SIG-M5 (cell line): ENCODE results near the gene TRIM22.
"Not testable (repeated sequence)": the region's sequence is repeated elsewhere in the genome, so short reads cannot be mapped to it uniquely, and the experiment has no call there.

Source experiments
- DNase-seq: peaks from one replicate; lab custom pipeline; 2025; lab: John Stamatoyannopoulos, UW

The TRIM22 gene

GRCh38 chr11:5689551-5689983 is at the start of gene TRIM22:
TSS of gene TRIM22 (plus strand) at chr11:5689790. CDS start at chr11:5696233, 6,443 bp downstream.
- peak; percentile 94 for DNase-seq

DNA sequence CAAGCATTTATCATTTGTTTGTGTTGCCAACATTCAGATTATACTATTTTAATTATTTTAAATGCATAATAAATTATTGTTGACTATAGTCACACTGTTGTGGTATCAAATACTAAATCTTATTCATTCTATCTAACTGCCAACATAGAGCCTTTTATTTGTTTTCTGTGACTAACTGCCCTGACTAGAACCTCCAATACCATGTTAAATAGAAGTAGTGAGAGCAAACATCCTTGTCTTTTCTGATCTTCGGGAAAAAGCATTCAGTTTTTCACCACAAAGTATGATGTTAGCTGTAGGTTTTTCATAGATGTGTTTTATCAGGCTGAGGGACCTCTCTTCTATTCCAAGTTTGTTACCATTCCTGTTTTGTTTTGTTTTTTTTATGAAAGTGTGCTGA is 49.6 kb upstream of the TRIM22 start:
- no peak for DNase-seq

GRCh38 chr11:5643585-5643984 is 46.0 kb upstream of the TRIM22 start:
- no peak for DNase-seq

- DNase-seq, result no peak
These were observed 43.5 kb upstream of the TRIM22 start for GRCh38 chr11:5646139-5646538.

- DNase-seq, result no peak
These were observed 34.1 kb upstream of the TRIM22 start for GRCh38 chr11:5655474-5655873.

GRCh38 chr11:5656956-5657355 is 32.6 kb upstream of the TRIM22 start:
- DNase-seq, result not testable (repeated sequence)

DNA sequence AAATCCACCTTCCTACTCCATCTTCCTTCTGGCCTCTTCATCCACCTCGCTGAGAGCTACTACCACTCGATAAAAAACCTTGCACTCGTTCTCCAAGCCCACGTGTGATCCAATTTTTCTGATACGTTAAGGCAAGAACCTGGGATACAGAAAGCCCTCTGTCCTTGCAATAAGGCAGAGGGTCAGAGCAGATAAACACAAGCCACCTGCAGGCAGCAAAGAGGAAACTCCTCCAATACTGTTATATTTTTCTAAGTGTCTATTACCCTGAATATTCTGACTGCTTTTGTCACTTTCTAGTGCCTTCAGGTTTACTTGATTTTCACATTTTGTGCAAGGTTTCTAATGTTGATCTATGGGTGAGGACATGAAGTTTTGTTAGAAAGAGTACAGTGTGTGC is 31.3 kb upstream of the TRIM22 start:
- no peak for DNase-seq

GRCh38 chr11:5663511-5663910 is 26.1 kb upstream of the TRIM22 start:
- DNase-seq, result no peak

GRCh38 chr11:5665051-5665570 is 24.5 kb upstream of the TRIM22 start:
- DNase-seq, result no peak

GRCh38 chr11:5665746-5666401 is 23.7 kb upstream of the TRIM22 start:
- no peak for DNase-seq

- no peak for DNase-seq
These were observed 23.2 kb upstream of the TRIM22 start for GRCh38 chr11:5666402-5666793.

DNA sequence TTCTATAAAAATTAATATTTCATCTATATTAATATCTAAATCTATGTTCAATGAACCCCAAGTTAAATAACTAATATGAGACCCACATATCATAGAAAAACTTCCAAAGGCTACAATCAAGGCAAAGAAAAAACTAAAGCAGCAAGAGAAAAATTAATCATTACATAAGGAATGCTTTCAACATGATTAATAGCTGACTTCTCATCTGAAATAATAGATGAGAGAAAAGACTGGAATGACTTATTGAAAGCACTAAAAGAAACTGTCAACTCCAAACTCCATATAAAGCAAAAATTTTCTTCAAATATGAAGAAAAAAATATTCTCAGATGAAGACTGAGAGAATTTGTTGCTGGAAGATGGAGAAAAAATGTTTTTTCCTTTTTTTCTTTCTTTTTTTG is 17.8 kb upstream of the TRIM22 start:
- DNase-seq, result no peak

DNA sequence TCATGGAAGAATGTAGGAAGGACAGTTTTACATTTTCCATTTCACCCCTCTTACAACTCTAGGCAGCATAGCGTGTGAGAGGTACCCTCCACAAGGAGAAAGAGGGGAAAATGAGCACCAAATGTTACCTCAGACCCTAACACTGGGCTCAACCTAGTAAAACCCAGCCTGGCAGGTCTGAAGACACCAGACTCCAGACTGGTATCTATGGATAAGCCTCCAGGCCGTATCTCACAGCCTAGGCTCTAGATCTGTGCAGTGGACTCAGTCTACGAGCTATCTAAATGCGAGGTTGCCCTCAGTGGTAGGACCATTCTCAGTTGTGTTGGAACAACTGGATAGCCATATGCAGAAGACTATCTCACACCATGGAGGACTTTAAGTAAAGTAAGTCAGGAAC is 15.2 kb upstream of the TRIM22 start:
- no peak for DNase-seq

DNA sequence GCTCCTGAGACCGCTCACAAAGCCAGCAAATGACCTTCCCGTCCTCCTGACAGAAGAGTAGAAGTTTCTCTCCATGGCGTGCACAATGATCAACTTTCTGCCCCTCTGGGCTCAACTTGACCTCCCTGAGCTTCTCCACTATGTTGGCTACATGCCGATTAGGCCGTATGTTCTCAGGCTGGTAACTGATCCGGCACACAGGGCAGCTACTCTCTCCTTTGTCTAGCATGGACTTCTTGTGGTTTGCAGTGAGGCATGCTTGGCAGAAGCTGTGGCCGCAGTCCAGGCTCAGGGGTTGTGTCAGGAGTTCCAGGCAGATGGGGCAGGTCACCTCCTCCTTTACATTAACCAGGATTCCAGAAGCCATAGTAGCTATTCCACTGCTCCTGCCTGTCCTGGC is 9.8 kb upstream of the TRIM22 start:
- no peak for DNase-seq

DNA sequence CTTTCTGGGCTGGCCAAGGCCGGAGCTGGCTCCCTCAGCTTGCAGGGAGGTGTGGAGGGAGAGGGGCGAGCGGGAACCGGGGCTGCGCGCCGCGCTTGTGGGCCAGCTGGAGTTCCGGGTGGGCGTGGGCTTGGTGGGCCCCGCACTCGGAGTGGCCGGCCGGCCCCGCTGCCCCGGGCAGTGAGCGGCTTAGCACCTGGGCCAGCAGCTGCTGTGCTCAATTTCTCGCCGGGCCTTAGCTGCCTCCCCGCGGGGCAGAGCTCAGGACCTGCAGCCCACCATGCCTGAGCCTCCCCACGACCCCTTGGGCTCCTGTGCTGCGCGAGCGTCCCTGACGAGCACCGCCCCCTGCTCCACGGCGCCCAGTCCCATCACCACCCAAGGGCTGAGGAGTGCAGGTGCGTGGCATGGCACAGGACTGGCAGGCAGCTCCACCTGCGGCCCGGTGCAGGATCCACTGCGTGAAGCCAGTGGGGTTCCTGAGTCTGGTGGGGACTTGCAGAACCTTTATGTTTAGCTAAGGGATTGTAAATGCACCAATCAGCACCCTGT is 6.6 kb upstream of the TRIM22 start:
- DNase-seq, result not testable (repeated sequence)

DNA sequence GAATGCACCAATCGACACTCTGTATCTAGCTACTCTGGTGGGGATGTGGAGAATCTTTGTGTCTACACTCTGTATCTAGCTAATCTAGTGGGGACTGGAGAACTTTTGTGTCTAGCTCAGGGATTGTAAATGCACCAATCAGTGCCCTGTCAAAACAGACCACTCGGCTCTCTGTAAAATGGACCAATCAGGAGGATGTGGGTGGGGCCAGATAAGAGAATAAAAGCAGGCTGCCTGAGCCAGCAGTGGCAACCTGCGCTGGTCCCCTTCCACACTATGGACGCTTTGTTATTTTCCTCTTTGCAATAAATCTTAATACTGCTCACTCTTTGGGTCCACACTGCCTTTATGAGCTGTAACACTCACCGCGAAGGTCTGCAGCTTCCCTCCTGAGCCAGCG is 6.0 kb upstream of the TRIM22 start:
- DNase-seq, result not testable (repeated sequence)

- no peak for DNase-seq
These were observed 5.4 kb upstream of the TRIM22 start for GRCh38 chr11:5684036-5684645.

DNA sequence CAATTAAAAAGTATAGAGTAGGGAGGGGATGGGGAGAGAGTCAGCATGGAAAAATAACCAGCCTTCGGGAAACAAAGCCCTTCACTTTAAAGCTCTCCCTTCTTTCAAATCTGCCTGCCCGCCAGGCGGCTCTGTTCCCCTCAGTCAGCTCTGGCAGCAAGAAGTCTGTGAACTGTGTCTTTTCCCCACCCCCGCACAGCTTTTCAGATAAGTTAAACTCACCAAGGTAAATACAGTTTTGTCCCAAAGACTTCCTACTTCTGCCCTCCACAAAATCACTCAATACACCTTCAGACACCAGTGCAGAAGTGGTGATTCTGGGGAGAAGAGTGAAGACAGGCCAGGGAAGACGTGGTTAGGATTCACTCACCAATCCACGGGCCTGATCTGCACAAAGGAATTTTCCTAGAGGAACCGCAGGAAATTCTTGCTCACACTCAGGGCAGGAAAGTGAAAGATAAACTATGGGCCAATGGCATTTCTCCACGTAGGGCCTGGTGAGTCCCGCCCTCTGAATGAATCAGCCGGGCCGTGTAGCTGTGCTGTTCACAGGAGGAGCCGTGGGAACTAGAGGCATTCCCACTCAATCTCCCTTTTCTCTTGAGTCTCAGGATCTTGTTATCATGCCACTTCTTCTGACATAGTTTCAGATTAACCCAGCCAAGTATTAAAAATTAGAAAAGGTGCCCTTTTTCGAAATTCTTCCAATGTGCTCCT is 4.8 kb upstream of the TRIM22 start, which contains the start of gene TRIM5:
Gene TRIM5 (minus strand): TSS at position 429 of the 717 bp plus-strand sequence. CDS start 4,897 bp downstream, outside the sequence.
- DNase-seq, result peak; percentile 23

DNA sequence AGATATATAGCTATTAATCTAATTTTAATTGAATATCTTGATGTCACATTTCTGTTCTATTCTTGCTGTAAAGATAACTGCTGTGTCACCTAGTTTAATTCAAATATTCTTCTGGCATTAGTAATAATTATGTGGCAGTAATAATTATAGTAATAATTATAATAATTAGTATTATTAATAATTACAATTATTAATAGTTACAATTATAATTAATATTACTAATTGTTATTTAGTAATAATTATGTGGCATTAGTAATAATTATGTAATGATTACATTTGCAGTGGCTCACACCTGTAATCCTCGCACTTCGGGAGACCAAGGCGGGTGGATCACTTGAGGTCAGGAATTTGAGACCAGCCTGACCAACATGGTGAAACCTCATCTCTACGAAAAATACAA is 3.2 kb upstream of the TRIM22 start:
- no peak for DNase-seq

- no peak for DNase-seq
These were observed 1.1 kb upstream of the TRIM22 start for GRCh38 chr11:5688482-5688881.

GRCh38 chr11:5690216-5690615 is 626 bp downstream of the TRIM22 start:
- DNase-seq, result no peak

DNA sequence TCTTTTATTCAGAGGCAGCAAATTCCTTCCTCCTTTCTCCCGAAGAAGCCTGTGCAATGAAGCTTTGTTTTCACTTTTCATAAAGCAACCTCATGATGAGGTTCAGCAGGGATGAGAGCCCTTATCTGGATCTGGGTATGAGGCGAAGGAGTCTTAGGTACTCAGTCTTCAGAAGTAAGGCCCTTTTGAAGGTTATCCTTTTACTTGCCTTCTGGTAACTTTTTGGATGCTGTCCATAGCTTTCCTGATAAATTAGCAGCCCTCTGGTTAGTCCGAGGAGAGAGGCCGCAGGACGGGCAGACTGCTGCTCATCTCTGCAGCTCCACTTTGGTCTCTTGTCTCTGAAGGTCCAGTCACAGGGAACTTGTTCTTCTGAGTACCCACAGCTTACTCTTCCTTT is 1.1 kb downstream of the TRIM22 start:
- no peak for DNase-seq
